ENCODE results near the gene CCND1. TPM values are rescaled to one million over a fixed set of nuclear protein-coding genes. Genes with fewer than 3 reads are reported as not detected.

The CCND1 gene
- total RNA-seq, 4 donors from 2014 or later = 90.1 to 451 (median 213) TPM

DNA sequence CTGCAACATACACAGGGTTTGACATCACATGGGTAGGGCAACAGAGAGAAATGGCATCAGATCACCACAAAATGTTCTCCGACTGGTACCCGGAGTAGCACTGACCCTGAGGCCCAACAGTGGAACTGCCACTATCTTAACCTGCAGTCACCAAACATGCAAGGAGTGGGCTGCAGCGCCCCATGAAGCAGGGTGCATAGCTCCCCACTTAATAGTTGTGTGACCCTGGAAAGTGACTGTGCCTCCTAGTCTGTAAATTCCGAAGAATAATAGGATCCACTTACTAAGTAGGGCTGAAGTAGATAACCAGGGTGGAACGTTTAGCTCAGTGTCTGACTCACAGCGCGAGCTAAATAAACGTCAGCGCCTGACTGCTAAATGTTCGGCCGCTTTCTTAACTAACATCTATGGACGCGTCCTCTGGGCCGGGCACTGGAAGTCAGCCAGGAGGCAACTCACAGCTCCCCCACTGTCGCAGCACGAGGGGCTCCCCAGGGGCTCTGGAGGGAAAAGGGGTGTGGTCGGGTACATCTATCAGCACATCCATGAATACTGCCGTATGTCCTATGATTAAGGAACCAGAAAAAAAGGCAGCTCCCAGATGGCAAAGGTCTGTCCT, 33.4 kb downstream of the CCND1 start:
- TF ChIP-seq, protein P1, sequence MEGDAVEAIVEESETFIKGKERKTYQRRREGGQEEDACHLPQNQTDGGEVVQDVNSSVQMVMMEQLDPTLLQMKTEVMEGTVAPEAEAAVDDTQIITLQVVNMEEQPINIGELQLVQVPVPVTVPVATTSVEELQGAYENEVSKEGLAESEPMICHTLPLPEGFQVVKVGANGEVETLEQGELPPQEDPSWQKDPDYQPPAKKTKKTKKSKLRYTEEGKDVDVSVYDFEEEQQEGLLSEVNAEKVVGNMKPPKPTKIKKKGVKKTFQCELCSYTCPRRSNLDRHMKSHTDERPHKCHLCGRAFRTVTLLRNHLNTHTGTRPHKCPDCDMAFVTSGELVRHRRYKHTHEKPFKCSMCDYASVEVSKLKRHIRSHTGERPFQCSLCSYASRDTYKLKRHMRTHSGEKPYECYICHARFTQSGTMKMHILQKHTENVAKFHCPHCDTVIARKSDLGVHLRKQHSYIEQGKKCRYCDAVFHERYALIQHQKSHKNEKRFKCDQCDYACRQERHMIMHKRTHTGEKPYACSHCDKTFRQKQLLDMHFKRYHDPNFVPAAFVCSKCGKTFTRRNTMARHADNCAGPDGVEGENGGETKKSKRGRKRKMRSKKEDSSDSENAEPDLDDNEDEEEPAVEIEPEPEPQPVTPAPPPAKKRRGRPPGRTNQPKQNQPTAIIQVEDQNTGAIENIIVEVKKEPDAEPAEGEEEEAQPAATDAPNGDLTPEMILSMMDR (IDR thresholded peaks at IDR 0.05; ENCODE audit: low read depth) = no peak

DNA sequence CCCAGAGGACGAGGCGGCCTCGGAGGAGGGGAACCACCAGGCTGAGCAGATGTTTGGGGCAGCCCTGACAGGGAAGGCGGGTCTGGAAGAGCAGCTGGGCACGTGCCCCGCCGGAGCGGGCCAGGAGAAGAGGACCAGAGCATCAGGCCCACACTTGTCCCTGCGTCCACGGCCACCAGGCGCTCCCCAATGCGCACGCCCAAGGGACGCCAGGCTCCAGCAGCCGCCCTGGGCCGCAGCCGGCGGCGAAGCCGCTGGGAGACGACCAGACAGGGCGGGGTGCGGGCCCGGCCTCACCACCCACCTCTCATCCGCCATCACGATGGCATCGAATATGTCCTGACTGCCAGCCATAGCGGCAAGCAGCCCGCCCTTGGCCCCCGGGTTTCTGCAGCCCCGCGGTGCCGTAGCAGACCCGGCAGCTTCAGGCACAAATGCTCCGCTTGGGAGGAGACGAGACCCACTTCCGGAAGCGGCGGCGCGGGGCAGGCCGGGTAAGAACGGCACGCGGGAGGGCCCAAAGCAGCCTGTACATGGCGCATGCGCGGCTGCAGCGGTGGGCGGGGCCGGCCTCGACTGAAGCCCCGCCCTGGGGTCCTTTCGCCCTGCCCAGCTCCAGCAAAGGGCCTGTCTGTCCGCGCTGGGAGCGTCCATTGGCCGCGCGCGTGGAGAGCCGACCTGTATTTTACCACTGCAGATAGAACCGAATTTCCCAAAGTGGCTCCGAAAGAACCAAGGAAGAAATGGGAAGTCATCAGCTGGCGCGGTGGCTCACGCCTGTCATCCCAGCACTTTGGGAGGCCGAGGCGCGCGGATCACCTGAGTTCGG, 34.1 kb downstream of the CCND1 start, which contains the start of gene LTO1:
TSS of gene LTO1 (minus strand) at position 468 of the 829 bp plus-strand sequence. CDS start at position 354, 114 bp downstream.
- TF ChIP-seq, protein P1 (IDR thresholded peaks at IDR 0.05; ENCODE audit: low read depth) = no peak

DNA sequence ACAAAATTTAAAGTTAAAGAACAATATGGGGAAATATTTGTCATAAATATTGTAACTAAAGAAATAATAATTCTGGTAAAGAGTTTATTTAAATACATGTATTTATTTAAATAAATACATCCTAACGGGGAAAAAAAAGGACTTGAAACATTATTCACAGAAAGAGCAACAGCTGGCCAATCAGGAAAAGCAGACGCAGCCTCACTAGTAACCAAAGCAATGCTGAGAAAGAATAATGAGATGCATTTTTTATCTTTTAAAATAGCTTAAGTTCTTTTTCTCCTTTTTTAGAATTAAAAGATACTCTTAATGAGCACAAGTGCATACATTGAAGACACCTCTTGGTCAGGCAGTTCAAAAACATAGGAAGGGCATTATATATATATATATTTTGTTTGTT, 36.8 kb downstream of the CCND1 start:
- TF ChIP-seq, protein P1 (IDR thresholded peaks at IDR 0.05; ENCODE audit: low read depth) = no peak

DNA sequence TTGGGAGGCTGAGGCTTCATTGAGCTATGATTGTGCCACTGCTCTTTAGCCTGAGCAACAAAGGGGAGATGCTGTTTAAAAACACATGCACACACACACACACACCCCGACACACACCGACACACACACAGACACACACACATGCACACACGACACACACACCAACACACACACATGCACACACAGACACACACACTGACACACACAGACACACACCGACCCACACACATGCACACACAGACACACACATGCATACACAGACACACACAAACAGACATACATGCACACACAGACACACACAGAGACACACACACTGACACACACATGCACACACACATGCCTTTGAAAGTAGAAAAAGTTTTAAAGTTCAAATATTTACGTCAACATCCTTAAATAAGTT, 39.7 kb downstream of the CCND1 start:
- TF ChIP-seq, protein P1 (IDR thresholded peaks at IDR 0.05; ENCODE audit: low read depth) = no peak

DNA sequence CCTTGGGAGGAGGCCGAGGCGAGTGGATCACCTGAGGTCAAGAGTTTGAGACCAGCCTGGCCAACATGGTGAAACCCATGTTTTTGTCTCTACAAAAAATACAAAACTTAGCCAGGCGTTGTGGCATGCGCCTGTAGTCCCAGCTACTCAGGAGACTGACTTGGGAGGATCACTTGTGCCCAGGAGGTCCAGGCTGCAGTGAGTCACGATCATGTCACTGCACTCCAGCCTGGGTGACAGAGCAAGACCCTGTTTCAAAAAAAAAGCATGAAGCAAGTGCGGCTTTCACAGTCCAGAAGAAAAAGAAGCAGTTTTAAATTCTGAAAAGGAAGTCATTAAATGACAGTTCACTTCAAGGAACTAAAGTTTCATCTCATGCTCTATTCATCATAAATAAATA, 41.3 kb downstream of the CCND1 start:
- TF ChIP-seq, protein P1 (IDR thresholded peaks at IDR 0.05; ENCODE audit: low read depth) = no peak

DNA sequence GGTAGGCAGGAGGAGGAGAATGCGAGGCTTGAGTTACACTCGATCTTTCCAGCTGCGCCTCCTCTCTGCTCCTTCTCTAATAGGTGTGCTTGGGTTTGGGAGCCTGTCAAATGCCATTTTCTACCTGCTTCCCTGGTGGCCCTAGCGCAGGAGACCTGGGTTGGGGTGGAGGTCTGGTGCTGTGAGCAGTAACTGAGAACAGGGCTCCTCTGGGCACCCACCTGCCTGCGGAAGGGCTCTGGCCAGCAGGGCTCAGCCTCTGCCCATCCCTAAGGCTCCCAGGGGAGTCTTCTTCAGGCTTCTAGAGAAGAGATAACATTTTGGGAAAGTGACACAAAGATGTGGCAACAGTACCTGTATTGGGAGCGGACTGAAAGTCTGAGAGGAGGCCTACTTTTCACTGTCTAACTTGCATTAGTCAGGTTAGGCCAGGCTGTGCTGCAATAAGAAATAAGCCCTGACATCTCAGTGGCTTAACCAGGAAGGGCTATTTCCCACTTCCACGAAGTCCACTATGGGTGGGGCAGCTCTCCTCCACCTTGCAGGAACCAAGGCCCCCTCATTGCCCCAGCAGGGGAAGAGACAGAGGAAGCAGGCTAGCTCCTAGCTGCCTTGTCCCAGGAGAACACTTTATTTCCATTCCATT, 41.8 kb downstream of the CCND1 start:
- TF ChIP-seq, protein P1 (IDR thresholded peaks at IDR 0.05; ENCODE audit: low read depth) = no peak

DNA sequence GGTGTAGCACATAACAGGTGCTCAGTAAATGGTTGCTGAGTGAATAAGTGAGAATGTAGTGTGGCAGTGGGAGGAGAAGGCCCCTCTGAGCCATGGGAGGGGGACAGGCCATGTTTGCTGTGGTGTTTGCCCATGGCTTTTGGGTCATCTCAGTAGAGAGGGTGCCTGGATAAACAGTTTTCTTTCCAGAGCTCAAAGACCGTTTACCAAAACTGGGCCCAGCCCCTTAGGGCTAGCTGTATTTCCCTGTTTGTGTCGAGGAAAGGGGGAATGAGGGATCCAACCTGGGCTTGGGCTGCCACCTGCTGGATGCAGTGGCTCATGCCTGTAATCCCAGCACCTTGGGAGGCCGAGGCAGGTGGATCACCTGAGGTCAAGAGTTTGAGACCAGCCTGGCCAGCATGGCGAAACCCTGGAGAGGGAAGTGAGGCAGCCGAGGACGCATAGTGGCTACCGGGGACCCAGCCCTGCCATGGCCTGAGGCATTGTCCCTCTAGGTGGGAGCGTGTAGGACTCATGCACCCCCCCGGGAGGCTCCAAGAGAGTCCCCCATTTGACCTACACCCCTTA, 42.9 kb downstream of the CCND1 start:
- TF ChIP-seq, protein P1 (IDR thresholded peaks at IDR 0.05; ENCODE audit: low read depth) = no peak

All from subcutaneous adipose tissue (tissue), 4 donors.